Subcutaneous adipose tissue (tissue), 4 donors: Measurements from ENCODE around the gene TRPC4AP. TPM values are rescaled to one million over a fixed set of nuclear protein-coding genes. Genes with fewer than 3 reads are reported as not detected.

ENCODE experiments used
- CTCF ChIP-seq: fragments of 450-650 bp; IDR thresholded peaks from one replicate; pipeline ENCODE4 v1.5.1; 2016; ENCODE audit warnings: low read depth, mild to moderate bottlenecking, control low read depth, antibody characterized with exemption, moderate library complexity
- total RNA-seq, 4 donors: library from RNA; depleted of rRNA; stranded (reverse); fragments of >200 nt; gene quantifications; one replicate each; pipeline ENCODE4 v1.1.0, GENCODE V29; 2016

Gene TRPC4AP
- total RNA-seq, 4 donors from 2014 or later, result 76.6 to 112 (median 78.5) TPM

- no peak for TF ChIP-seq CTCF
Measured at GRCh38 chr20:35025116-35025515, 67.5 kb downstream of the TRPC4AP start.

GRCh38 chr20:35023624-35024023 is 69.0 kb downstream of the TRPC4AP start:
- TF ChIP-seq CTCF, result no peak

- TF ChIP-seq CTCF, result no peak
Measured at GRCh38 chr20:35021831-35022230, 70.8 kb downstream of the TRPC4AP start.

GRCh38 chr20:35021063-35021462 is 71.5 kb downstream of the TRPC4AP start:
- no peak for TF ChIP-seq CTCF

GRCh38 chr20:35020108-35020928 is 72.3 kb downstream of the TRPC4AP start:
- no peak for TF ChIP-seq CTCF

GRCh38 chr20:35018590-35019371 is 73.8 kb downstream of the TRPC4AP start:
- no peak for TF ChIP-seq CTCF
